HepG2 (cell line): ENCODE results near the gene GALNT5. TPM values are rescaled to one million over a fixed set of nuclear protein-coding genes. Genes with fewer than 3 reads are reported as not detected.

ENCODE experiments used
- ATAC-seq: fragments of 200-7000 bp; cut with Tn5 transposase; 3 replicates; pipeline ENCODE4 v1.9.1; 2020; ENCODE audit warnings: mild to moderate bottlenecking, moderate library complexity
- BruUV-seq: library from RNA; stranded (reverse); fragments of 400-500 nt; replicated peaks from 2 replicates; lab custom pipeline; 2021; lab: Mats Ljungman, UMichigan
- CTCF ChIA-PET: fragments of 300-600 bp; formaldehyde crosslinking; extraction: SDS; loops from one replicate; lab custom pipeline; 2021; ENCODE audit warnings: low total read pairs, inconsistent platforms, low intra/inter-chr PET ratio; lab: Yijun Ruan, JAX
- POLR2A ChIA-PET: fragments of 350-600 bp; sonication (Branson Sonifier 250); formaldehyde crosslinking; loops from one replicate; lab custom pipeline; 2020; ENCODE audit warnings: antibody characterized with exemption, inconsistent platforms; lab: Yijun Ruan, JAX
- DNase-seq: peaks from one replicate; pipeline ENCODE4 v3.0.0-alpha.2; 2015; ENCODE audit warnings: low spot score
- FAIRE-seq: peaks from 3 replicates; lab custom pipeline; 2011; peaks lifted over from hg19 to GRCh38; lab: Jason Lieb, UNC
- H2AFZ ChIP-seq: one replicate; pipeline ENCODE4 v1.6.1; 2011; ENCODE audit warnings: low read length, inconsistent platforms
- H3K27ac ChIP-seq: fragments of 300-600 bp; 3 replicates; pipeline ENCODE4 v1.8.0; 2011; ENCODE audit warnings: mixed run types, mild to moderate bottlenecking, mixed read lengths, low read length, inconsistent platforms; ENCODE audit not compliant: insufficient read depth; ENCODE audit errors: extremely low read length
- H3K27me3 ChIP-seq, 2 experiments: fragments of 200-600 bp in 1 of 2; 2 replicates in 1 of 2; 3 replicates in 1 of 2; pipeline versions ENCODE4 v1.6.0 to v1.8.0; 2011; ENCODE audit warnings: low read length in 2 of 2, mild to moderate bottlenecking in 2 of 2, moderate library complexity in 2 of 2, inconsistent platforms in 1 of 2; ENCODE audit not compliant: insufficient read depth in 2 of 2, control insufficient read depth in 1 of 2
- H3K36me3 ChIP-seq, 2 experiments: fragments of 200-600 bp in 1 of 2; replicated peaks in 1 of 2; 2 replicates in 1 of 2; 3 replicates in 1 of 2; pipeline versions ENCODE4 v1.5.1 to v1.8.0; 2011; ENCODE audit warnings: low read length in 2 of 2, inconsistent platforms in 1 of 2; ENCODE audit not compliant: insufficient read depth in 2 of 2, control insufficient read depth in 1 of 2
- H3K4me1 ChIP-seq: 2 replicates; pipeline ENCODE4 v1.5.1; 2012; ENCODE audit warnings: low read length, inconsistent platforms; ENCODE audit not compliant: insufficient read depth
- H3K4me2 ChIP-seq: 2 replicates; pipeline ENCODE4 v1.6.0; 2011; ENCODE audit warnings: low read depth, low read length, inconsistent platforms
- H3K4me3 ChIP-seq, 3 experiments: fragments of 200-600 bp in 1 of 3; sonication (generic), shearing (Covaris generic) in 1 of 3; replicated peaks in 1 of 3; 2 replicates each; pipeline ENCODE4 v1.5.1; 2011 to 2016; ENCODE audit warnings: low read length in 3 of 3, inconsistent platforms in 2 of 3, low read depth in 2 of 3, mild to moderate bottlenecking in 2 of 3, control low read depth in 1 of 3, mixed read lengths in 1 of 3; ENCODE audit not compliant: insufficient read depth in 1 of 3
- H3K79me2 ChIP-seq: one replicate; pipeline ENCODE4 v1.6.1; 2011; ENCODE audit warnings: low read length, inconsistent platforms; ENCODE audit not compliant: insufficient read depth
- H3K9ac ChIP-seq: 2 replicates; pipeline ENCODE4 v1.6.0; 2011; ENCODE audit warnings: mild to moderate bottlenecking, low read depth, low read length, inconsistent platforms; ENCODE audit not compliant: insufficient read depth
- H3K9me3 ChIP-seq: 2 replicates; pipeline ENCODE4 v1.5.1; 2012; ENCODE audit warnings: mild to moderate bottlenecking, low read length
- H4K20me1 ChIP-seq: 2 replicates; pipeline ENCODE4 v1.6.0; 2011; ENCODE audit warnings: inconsistent platforms, mild to moderate bottlenecking, low read length, moderate library complexity; ENCODE audit not compliant: insufficient read depth
- BHLHE40 ChIP-seq: IDR thresholded peaks from 2 replicates; pipeline ENCODE4 v1.6.1; 2011; ENCODE audit warnings: low read length, improper control_type of control experiment
- FOXA3 ChIP-seq: IDR thresholded peaks from 2 replicates; pipeline ENCODE4 v1.6.1; 2016; ENCODE audit warnings: missing genetic modification reagents, missing compliant biosample characterization
- HES4 ChIP-seq: sonication (generic); formaldehyde crosslinking; IDR thresholded peaks from 2 replicates; pipeline ENCODE4 v1.9.0; 2021; ENCODE audit warnings: mild to moderate bottlenecking, missing genetic modification reagents, borderline replicate concordance
- MIER2 ChIP-seq: IDR thresholded peaks from 2 replicates; pipeline ENCODE4 v1.6.1; 2016; ENCODE audit warnings: missing biosample characterization, missing genetic modification reagents
- RAD51 ChIP-seq: fragments of 450-650 bp; IDR thresholded peaks from 2 replicates; pipeline ENCODE4 v1.6.1; 2016; ENCODE audit warnings: borderline replicate concordance
- REXO4 ChIP-seq: sonication (generic); formaldehyde crosslinking; IDR thresholded peaks from 2 replicates; pipeline ENCODE4 v1.8.0; 2022; ENCODE audit warnings: missing genetic modification reagents, mild to moderate bottlenecking, borderline replicate concordance
- SP5 ChIP-seq: IDR thresholded peaks from 2 replicates; pipeline ENCODE4 v1.6.1; 2016; ENCODE audit warnings: low read depth, borderline replicate concordance
- SUZ12 ChIP-seq: fragments of 150-350 bp; IDR thresholded peaks from 2 replicates; pipeline ENCODE4 v1.6.1; 2014; ENCODE audit warnings: low read depth, low read length
- XRCC5 ChIP-seq: fragments of 200-400 bp; formaldehyde crosslinking; optimal IDR thresholded peaks from 2 replicates; pipeline ENCODE3; 2017; ENCODE audit warnings: mild to moderate bottlenecking, low read length
- ZFY ChIP-seq: sonication (generic); formaldehyde crosslinking; IDR thresholded peaks from 2 replicates; pipeline ENCODE4 v1.4.0; 2020; ENCODE audit warnings: missing genetic modification reagents
- ZNF282 ChIP-seq: fragments of 450-650 bp; IDR thresholded peaks from 2 replicates; pipeline ENCODE4 v1.6.1; 2018; ENCODE audit not compliant: partially characterized antibody
- ZNF530 ChIP-seq: sonication (generic); formaldehyde crosslinking; IDR thresholded peaks from 2 replicates; pipeline ENCODE4 v1.5.0; 2020; ENCODE audit warnings: low read depth, mild to moderate bottlenecking, missing genetic modification reagents
- ZNF569 ChIP-seq: sonication (generic); formaldehyde crosslinking; IDR thresholded peaks from 2 replicates; pipeline ENCODE4 v1.5.0; 2020; ENCODE audit warnings: mild to moderate bottlenecking, missing genetic modification reagents, moderate library complexity, borderline replicate concordance
- ZNF652 ChIP-seq: IDR thresholded peaks from 2 replicates; pipeline ENCODE4 v1.6.1; 2016; ENCODE audit warnings: low read depth, borderline replicate concordance
- ZNF83 ChIP-seq: sonication (generic); formaldehyde crosslinking; IDR thresholded peaks from 2 replicates; pipeline ENCODE4 v1.4.0; 2020; ENCODE audit warnings: missing genetic modification reagents, mild to moderate bottlenecking, borderline replicate concordance
- ZSCAN31 ChIP-seq: sonication (generic); formaldehyde crosslinking; IDR thresholded peaks from 2 replicates; pipeline ENCODE4 v1.5.0; 2020; ENCODE audit warnings: low read depth, mild to moderate bottlenecking, missing genetic modification reagents
- WGBS: methylation state at CpG from one replicate; pipeline ENCODE4 v1.1.6; 2017; ENCODE audit warnings: low lambda C conversion rate; 5-methylcytosine and 5-hydroxymethylcytosine counted together
- in situ Hi-C: cut with HindIII; loops from 2 replicates; pipeline ENCODE4 v1.10.0; 2017; ENCODE audit warnings: low pct_unique_long_range_greater_than_20kb; ENCODE audit not compliant: extremely low pct_ligation_motif_present
- intact Hi-C: fragments of 100-400 bp; cut with micrococcal nuclease; formaldehyde crosslinking; loops from one replicate; pipeline ENCODE4 v1.10.0; 2022; ENCODE audit not compliant: unreplicated experiment
- polyA plus RNA-seq, 8 experiments: library from polyadenylated mRNA; depleted of rRNA in 3 of 8; stranded (reverse) in 7 of 8; unstranded in 1 of 8; fragments of >200 nt; fragmentation: Illumina TruSeq in 4 of 8; extraction: Trizol in 4 of 8; gene quantifications; 2 replicates each; pipeline versions ENCODE4 v1.2.1 to v1.2.3, GENCODE V29; 2011 to 2016; ENCODE audit warnings: low read depth in 4 of 8, missing spikeins in 1 of 8, mixed read lengths in 1 of 8; ENCODE audit not compliant: insufficient read depth in 1 of 8
- total RNA-seq, 5 experiments: library from RNA; depleted of rRNA; stranded (reverse); fragments of >200 nt; fragmentation: Illumina TruSeq; extraction: Trizol; gene quantifications; 2 replicates each; pipeline ENCODE4 v1.2.3, GENCODE V29; 2016; ENCODE audit warnings: low read depth in 1 of 5
- TF ChIP-seq, protein P1 (sequence below): sonication (generic); formaldehyde crosslinking; IDR thresholded peaks from 2 replicates; pipeline ENCODE4 v1.5.1; 2020; ENCODE audit warnings: mild to moderate bottlenecking, missing genetic modification reagents
- TF ChIP-seq, protein P2 (sequence below): IDR thresholded peaks from 2 replicates; pipeline ENCODE4 v1.6.1; 2016

Gene GALNT5
- total and polyA plus RNA-seq, 2 of the 13 experiments (the other 11 are each of a cell fraction or from before 2014, with no cell fraction given), result not detected

GRCh38 chr2:157227592-157227991, 29.9 kb upstream of the GALNT5 start:
- Histone ChIP-seq H3K36me3 (no peaks in the 10 kb centered on the region), H3K4me1 (no peaks in the 10 kb centered on the region), H3K9me3 (0 out of 2 replicates have a peak, but pooled peaks cover 5% of the 10 kb centered on the region), H3K27ac (no peak overlapping the region), H3K4me2 (no peak overlapping the region), H3K27me3 (no peaks in the 10 kb centered on the region), H3K79me2 (no peaks in the 10 kb centered on the region), H3K9ac (no peak overlapping the region), H4K20me1 (no peaks in the 10 kb centered on the region), H2AFZ (no peak overlapping the region), H3K4me3 (no peak overlapping the region)
- WGBS, result 0% methylated on average over 1 of the region's 1 CpG
- FAIRE-seq (no peak), ATAC-seq (no peak), DNase-seq (no peak)
- no TSS peak for BruUV-seq
- no peak for TF ChIP-seq XRCC5
- TF ChIP-seq HES4 (CRISPR knock-in tag), result no peak
- TF ChIP-seq, protein P1, sequence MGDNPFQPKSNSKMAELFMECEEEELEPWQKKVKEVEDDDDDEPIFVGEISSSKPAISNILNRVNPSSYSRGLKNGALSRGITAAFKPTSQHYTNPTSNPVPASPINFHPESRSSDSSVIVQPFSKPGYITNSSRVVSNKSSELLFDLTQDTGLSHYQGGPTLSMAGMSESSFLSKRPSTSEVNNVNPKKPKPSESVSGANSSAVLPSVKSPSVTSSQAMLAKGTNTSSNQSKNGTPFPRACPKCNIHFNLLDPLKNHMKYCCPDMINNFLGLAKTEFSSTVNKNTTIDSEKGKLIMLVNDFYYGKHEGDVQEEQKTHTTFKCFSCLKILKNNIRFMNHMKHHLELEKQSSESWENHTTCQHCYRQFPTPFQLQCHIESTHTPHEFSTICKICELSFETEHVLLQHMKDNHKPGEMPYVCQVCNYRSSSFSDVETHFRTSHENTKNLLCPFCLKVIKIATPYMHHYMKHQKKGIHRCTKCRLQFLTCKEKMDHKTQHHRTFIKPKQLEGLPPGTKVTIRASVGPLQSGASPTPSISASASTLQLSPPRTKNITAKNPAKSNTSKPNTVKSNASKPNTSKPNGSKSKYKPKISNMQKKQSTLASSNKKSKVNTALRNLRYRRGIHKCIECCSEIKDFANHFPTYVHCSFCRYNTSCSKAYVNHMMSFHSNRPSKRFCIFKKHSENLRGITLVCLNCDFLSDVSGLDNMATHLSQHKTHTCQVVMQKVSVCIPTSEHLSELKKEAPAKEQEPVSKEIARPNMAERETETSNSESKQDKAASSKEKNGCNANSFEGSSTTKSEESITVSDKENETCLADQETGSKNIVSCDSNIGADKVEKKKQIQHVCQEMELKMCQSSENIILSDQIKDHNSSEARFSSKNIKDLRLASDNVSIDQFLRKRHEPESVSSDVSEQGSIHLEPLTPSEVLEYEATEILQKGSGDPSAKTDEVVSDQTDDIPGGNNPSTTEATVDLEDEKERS (CRISPR knock-in tag), result no peak
- no peak for TF ChIP-seq ZNF83
- no peak for TF ChIP-seq ZNF282
- no peak for TF ChIP-seq ZFY (CRISPR knock-in tag)
- TF ChIP-seq ZNF530, result no peak
- TF ChIP-seq RAD51, result no peak
- no peak for TF ChIP-seq BHLHE40
- no peak for TF ChIP-seq SUZ12
- no peak for TF ChIP-seq FOXA3 (CRISPR knock-in tag)
- no peak for TF ChIP-seq SP5 (CRISPR knock-in tag)
- TF ChIP-seq MIER2 (CRISPR knock-in tag), result no peak
- TF ChIP-seq ZNF652 (CRISPR knock-in tag), result no peak
- TF ChIP-seq, protein P2, sequence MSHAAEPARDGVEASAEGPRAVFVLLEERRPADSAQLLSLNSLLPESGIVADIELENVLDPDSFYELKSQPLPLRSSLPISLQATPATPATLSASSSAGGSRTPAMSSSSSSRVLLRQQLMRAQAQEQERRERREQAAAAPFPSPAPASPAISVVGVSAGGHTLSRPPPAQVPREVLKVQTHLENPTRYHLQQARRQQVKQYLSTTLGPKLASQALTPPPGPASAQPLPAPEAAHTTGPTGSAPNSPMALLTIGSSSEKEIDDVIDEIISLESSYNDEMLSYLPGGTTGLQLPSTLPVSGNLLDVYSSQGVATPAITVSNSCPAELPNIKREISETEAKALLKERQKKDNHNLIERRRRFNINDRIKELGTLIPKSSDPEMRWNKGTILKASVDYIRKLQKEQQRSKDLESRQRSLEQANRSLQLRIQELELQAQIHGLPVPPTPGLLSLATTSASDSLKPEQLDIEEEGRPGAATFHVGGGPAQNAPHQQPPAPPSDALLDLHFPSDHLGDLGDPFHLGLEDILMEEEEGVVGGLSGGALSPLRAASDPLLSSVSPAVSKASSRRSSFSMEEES, result no peak
- TF ChIP-seq ZSCAN31, result no peak
- no peak for TF ChIP-seq ZNF569
- no peak for TF ChIP-seq REXO4 (CRISPR knock-in tag)
- in situ Hi-C loops (no loop called here), intact Hi-C loops (no loop called here)
- ChIA-PET CTCF (no interaction called here), POLR2A (no interaction called here)
